ENCODE data around the gene NR6A1.

DNA sequence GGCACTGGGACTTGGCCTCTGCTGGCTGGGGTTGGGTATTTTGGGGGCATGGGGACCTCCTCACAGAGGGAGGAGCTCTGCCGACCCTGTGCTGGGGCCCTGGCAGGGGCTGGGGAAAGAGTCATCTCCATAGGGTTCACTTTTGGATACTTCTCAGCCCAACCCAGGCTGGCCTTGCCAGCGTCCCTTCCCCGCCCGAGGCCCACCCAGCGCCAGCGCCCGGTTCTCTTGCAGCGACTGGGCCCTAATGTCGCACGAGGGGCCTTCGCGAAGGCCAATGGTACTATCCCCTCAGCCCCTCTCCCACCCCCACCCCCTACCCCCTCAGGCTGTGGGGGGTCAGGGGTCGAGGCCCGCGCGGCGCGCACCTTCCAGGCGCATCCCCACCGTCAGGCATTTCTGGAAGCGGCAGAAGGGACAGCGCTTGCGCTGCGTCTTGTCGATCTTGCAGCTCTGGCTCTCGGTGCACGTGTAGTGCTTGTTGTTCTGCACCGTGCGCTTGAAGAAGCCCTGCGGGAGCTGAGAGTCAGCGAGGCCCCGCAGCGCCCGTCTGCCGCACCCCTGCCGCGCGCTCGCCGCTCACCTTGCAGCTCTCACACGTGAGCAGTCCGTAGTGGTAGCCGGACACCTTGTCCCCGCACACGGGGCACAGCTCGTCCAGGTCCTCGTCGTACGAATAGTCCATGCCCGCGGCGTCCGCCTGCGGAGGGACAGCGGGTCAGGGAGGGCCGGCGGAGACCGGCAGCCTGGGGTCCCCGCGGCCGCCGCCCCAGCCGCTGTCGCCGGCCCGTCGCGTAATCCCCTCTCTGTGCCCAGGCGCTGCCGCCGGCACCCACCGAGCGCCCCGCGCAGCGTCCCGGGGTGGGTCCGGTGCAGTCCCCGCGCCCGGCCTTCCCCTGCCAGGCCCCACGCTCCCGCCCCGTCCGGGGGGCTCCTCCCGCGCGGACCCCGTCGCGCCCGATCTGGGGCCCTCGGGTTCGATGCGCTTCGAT lies 268.1 kb downstream of the NR6A1 start:
- TF ChIP-seq, protein P1, sequence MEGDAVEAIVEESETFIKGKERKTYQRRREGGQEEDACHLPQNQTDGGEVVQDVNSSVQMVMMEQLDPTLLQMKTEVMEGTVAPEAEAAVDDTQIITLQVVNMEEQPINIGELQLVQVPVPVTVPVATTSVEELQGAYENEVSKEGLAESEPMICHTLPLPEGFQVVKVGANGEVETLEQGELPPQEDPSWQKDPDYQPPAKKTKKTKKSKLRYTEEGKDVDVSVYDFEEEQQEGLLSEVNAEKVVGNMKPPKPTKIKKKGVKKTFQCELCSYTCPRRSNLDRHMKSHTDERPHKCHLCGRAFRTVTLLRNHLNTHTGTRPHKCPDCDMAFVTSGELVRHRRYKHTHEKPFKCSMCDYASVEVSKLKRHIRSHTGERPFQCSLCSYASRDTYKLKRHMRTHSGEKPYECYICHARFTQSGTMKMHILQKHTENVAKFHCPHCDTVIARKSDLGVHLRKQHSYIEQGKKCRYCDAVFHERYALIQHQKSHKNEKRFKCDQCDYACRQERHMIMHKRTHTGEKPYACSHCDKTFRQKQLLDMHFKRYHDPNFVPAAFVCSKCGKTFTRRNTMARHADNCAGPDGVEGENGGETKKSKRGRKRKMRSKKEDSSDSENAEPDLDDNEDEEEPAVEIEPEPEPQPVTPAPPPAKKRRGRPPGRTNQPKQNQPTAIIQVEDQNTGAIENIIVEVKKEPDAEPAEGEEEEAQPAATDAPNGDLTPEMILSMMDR (conservative IDR thresholded peaks at IDR 0.05 in 1 of 2, IDR thresholded peaks at IDR 0.05 in 1 of 2; ENCODE audit: extremely low read depth in 1 of 2, insufficient read depth in 1 of 2, low read depth in 1 of 2, low read length in 2 of 2), result no peak
- peak; percentile 84 for TF ChIP-seq EZH2 (IDR thresholded peaks at IDR 0.05; ENCODE audit: borderline replicate concordance, low read length)

All from mammary epithelial cell (primary cell).